ENCODE results near the gene POLDIP3. TPM values are rescaled to one million over a fixed set of nuclear protein-coding genes. Genes with fewer than 3 reads are reported as not detected.

POLDIP3 gene
- total RNA-seq, 1 experiment from 2014 or later, result 67.6 TPM

- no TSS peak for BruUV-seq (replicated peaks)
- intact Hi-C loops (cut with micrococcal nuclease), result no loop called here
- Histone ChIP-seq H2AFZ (ENCODE audit: low read depth, low read length, poor library complexity, severe bottlenecking) (no peak overlapping the region), H3K27me3 (ENCODE audit: insufficient read depth, low read length) (no peaks in the 10 kb centered on the region), H3K4me3 (replicated peaks in 1 of 2; ENCODE audit: low read depth in 1 of 2, low read length in 2 of 2) (no peak overlapping the region), H3K36me3 (ENCODE audit: control insufficient read depth in 1 of 2, insufficient read depth in 2 of 2, low read length in 2 of 2) (no peaks in the 10 kb centered on the region), H3K79me2 (ENCODE audit: insufficient read depth, low read length) (peaks cover 68% of the 10 kb centered on the region), H3K9me2 (ENCODE audit: insufficient read depth) (no peaks in the 10 kb centered on the region), H3K9ac (ENCODE audit: low read length) (no peak overlapping the region), H3K4me2 (ENCODE audit: low read length) (no peak overlapping the region), H3K4me1 (ENCODE audit: control insufficient read depth in 1 of 2, insufficient read depth in 2 of 2, low read length in 2 of 2) (peaks cover 5 to 27% of the 10 kb centered on the region in 2 experiments; a peak in 3 of 4 replicates), H4K20me1 (ENCODE audit: insufficient read depth) (no peaks in the 10 kb centered on the region), H3K9me3 (ENCODE audit: control insufficient read depth in 1 of 2, insufficient read depth in 1 of 2, low read depth in 1 of 2, low read length in 2 of 2) (no peaks in the 10 kb centered on the region), H3K27ac (ENCODE audit: low read depth, low read length) (no peak overlapping the region; the same call in 1 of the 2 replicates)
- ChIA-PET RAD21 (ENCODE audit: low non-redundant PET in 1 of 2, low total read pairs in 2 of 2, uncharacterized antibody in 2 of 2, unreplicated experiment in 2 of 2) (no interaction called here), CTCF (interaction anchor here (1.1 kb wide), 1 partner anchor 26 kb away, joined by 4 read pairs; no protein-coding TSS in a partner anchor), POLR2A (interaction anchor here (1.2 to 1.3 kb wide), 2 partner anchors 31 to 32 kb away, joined by 3 to 4 read pairs; partner anchors contain the start of gene POLDIP3)
- TF ChIP-seq POLR2A (IDR thresholded peaks at IDR 0.05; ENCODE audit: borderline replicate concordance, extremely low read depth, insufficient read depth, insufficient read length) (no peak), ZBTB33 (IDR thresholded peaks at IDR 0.05; ENCODE audit: extremely low read depth, insufficient replicate concordance, low read length) (no peak), EGR1 (IDR thresholded peaks at IDR 0.05; ENCODE audit: low read depth) (no peak), FOSL1 (IDR thresholded peaks at IDR 0.05; ENCODE audit: low read depth) (no peak), TCF7L2 (IDR thresholded peaks at IDR 0.05; ENCODE audit: borderline replicate concordance, extremely low read depth, insufficient read depth, insufficient read length) (no peak), ZNF274 (IDR thresholded peaks at IDR 0.05; ENCODE audit: low read depth, low read length) (no peak), MAX (IDR thresholded peaks at IDR 0.05) (no peak), ZFX (IDR thresholded peaks at IDR 0.05) (no peak), SRF (IDR thresholded peaks at IDR 0.05; ENCODE audit: low read depth) (no peak), YY1 (IDR thresholded peaks at IDR 0.05; ENCODE audit: extremely low read depth, insufficient replicate concordance, low read depth, low read length) (no peak), JUND (IDR thresholded peaks at IDR 0.05) (no peak), SP1 (IDR thresholded peaks at IDR 0.05; ENCODE audit: low read depth) (no peak), ELF1 (IDR thresholded peaks at IDR 0.05; ENCODE audit: borderline replicate concordance, low read depth) (no peak), SIN3A (IDR thresholded peaks at IDR 0.05; ENCODE audit: low read depth) (no peak), POLR2AphosphoS5 (IDR thresholded peaks at IDR 0.05; ENCODE audit: low read depth, low read length) (no peak), RAD21 (IDR thresholded peaks at IDR 0.05; ENCODE audit: low read depth) (no peak), CEBPB (IDR thresholded peaks at IDR 0.05; ENCODE audit: low read depth) (no peak), CBX3 (IDR thresholded peaks at IDR 0.05; ENCODE audit: low read depth) (no peak)
- TF ChIP-seq, protein P1, sequence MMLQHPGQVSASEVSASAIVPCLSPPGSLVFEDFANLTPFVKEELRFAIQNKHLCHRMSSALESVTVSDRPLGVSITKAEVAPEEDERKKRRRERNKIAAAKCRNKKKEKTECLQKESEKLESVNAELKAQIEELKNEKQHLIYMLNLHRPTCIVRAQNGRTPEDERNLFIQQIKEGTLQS (IDR thresholded peaks at IDR 0.05), result no peak
- TF ChIP-seq, protein P2, sequence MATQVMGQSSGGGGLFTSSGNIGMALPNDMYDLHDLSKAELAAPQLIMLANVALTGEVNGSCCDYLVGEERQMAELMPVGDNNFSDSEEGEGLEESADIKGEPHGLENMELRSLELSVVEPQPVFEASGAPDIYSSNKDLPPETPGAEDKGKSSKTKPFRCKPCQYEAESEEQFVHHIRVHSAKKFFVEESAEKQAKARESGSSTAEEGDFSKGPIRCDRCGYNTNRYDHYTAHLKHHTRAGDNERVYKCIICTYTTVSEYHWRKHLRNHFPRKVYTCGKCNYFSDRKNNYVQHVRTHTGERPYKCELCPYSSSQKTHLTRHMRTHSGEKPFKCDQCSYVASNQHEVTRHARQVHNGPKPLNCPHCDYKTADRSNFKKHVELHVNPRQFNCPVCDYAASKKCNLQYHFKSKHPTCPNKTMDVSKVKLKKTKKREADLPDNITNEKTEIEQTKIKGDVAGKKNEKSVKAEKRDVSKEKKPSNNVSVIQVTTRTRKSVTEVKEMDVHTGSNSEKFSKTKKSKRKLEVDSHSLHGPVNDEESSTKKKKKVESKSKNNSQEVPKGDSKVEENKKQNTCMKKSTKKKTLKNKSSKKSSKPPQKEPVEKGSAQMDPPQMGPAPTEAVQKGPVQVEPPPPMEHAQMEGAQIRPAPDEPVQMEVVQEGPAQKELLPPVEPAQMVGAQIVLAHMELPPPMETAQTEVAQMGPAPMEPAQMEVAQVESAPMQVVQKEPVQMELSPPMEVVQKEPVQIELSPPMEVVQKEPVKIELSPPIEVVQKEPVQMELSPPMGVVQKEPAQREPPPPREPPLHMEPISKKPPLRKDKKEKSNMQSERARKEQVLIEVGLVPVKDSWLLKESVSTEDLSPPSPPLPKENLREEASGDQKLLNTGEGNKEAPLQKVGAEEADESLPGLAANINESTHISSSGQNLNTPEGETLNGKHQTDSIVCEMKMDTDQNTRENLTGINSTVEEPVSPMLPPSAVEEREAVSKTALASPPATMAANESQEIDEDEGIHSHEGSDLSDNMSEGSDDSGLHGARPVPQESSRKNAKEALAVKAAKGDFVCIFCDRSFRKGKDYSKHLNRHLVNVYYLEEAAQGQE (IDR thresholded peaks at IDR 0.05; ENCODE audit: low read depth), result no peak
- DNase-seq (ENCODE audit: low read depth, low spot score) (no peak), ATAC-seq (no peak)
Measured at GRCh38 chr22:42646569-42647525, 32.2 kb upstream of the POLDIP3 start.
